Neural progenitor cell (in vitro differentiated cells): ENCODE results near the gene RALY.

Experiments used
- CTCF ChIP-seq: fragments of 200-600 bp; sonication (generic); IDR thresholded peaks from 2 replicates; pipeline ENCODE4 v1.5.1; 2017; ENCODE audit warnings: antibody characterized with exemption, mild to moderate bottlenecking
- EZH2 ChIP-seq: fragments of 200-600 bp; sonication (generic); IDR thresholded peaks from 2 replicates; pipeline ENCODE4 v1.6.1; 2017; ENCODE audit warnings: antibody characterized with exemption, mild to moderate bottlenecking, moderate library complexity

GRCh38 chr20:34069341-34070078 lies 75.8 kb downstream of the RALY start:
- TF ChIP-seq CTCF (peak; percentile 98), EZH2 (no peak)
